IMR-90 (cell line): ENCODE data around the gene EXT2. TPM values are rescaled to one million over a fixed set of nuclear protein-coding genes. Genes with fewer than 3 reads are reported as not detected.
A peak's percentile ranks its signal among the peaks of the same experiment; 100 is the strongest.

Source experiments
- ATAC-seq: fragments of 200-7000 bp; cut with Tn5 transposase; 2 replicates; pipeline ENCODE4 v1.9.1; 2020; ENCODE audit warnings: low read depth, mild to moderate bottlenecking, moderate library complexity
- BruUV-seq: library from RNA; stranded (reverse); fragments of 400-500 nt; replicated peaks from 2 replicates; lab custom pipeline; 2021; lab: Mats Ljungman, UMichigan
- CTCF ChIA-PET: fragments of 300-600 bp; formaldehyde crosslinking; extraction: SDS; loops from one replicate; lab custom pipeline; 2021; ENCODE audit warnings: antibody characterized with exemption; lab: Yijun Ruan, JAX
- POLR2A ChIA-PET: fragments of 300-600 bp; sonication (Branson Sonifier 250); formaldehyde crosslinking; loops from one replicate; lab custom pipeline; 2022; ENCODE audit warnings: antibody characterized with exemption; ENCODE audit not compliant: unreplicated experiment; lab: Charles Lee
- DNase-seq: peaks from one replicate; pipeline ENCODE4 v3.0.0; 2013
- H2AFZ ChIP-seq: replicated peaks from 2 replicates; pipeline ENCODE3; 2013; ENCODE audit warnings: low read length, mild to moderate bottlenecking; ENCODE audit not compliant: poor library complexity
- H2AK5ac ChIP-seq: 2 replicates; pipeline ENCODE4 v1.6.1; 2013; ENCODE audit warnings: low read depth, low read length, inconsistent platforms
- H2AK9ac ChIP-seq: replicated peaks from 2 replicates; pipeline ENCODE3; 2013; ENCODE audit warnings: mild to moderate bottlenecking, low read depth, low read length, moderate library complexity; ENCODE audit not compliant: poor library complexity
- H2BK120ac ChIP-seq: 2 replicates; pipeline ENCODE4 v1.6.1; 2013; ENCODE audit warnings: low read depth, low read length, inconsistent platforms
- H2BK15ac ChIP-seq: 3 replicates; pipeline ENCODE4 v1.6.1; 2013; ENCODE audit warnings: low read depth, low read length, inconsistent platforms
- H2BK20ac ChIP-seq: 2 replicates; pipeline ENCODE4 v1.6.1; 2013; ENCODE audit warnings: low read depth, mild to moderate bottlenecking, inconsistent platforms, low read length, moderate library complexity
- H2BK5ac ChIP-seq: 2 replicates; pipeline ENCODE4 v1.6.1; 2013; ENCODE audit warnings: mild to moderate bottlenecking, low read depth, low read length, inconsistent platforms; ENCODE audit not compliant: poor library complexity, severe bottlenecking
- H3K14ac ChIP-seq: replicated peaks from 2 replicates; pipeline ENCODE4 v1.6.1; 2013; ENCODE audit warnings: low read depth, low read length, inconsistent platforms
- H3K18ac ChIP-seq: 2 replicates; pipeline ENCODE4 v1.6.1; 2013; ENCODE audit warnings: low read depth, low read length, control low read depth
- H3K23ac ChIP-seq: 2 replicates; pipeline ENCODE4 v1.6.1; 2013; ENCODE audit warnings: low read depth, low read length, inconsistent platforms
- H3K27ac ChIP-seq: 2 replicates; pipeline ENCODE4 v1.5.1; 2013; ENCODE audit warnings: mild to moderate bottlenecking, control low read depth, low read length; ENCODE audit not compliant: insufficient read depth
- H3K27me3 ChIP-seq: 2 replicates; pipeline ENCODE4 v1.6.1; 2013; ENCODE audit warnings: low read length; ENCODE audit not compliant: control insufficient read depth, insufficient read depth
- H3K36me3 ChIP-seq: 2 replicates; pipeline ENCODE4 v1.6.1; 2013; ENCODE audit warnings: low read length, mixed read lengths; ENCODE audit not compliant: control insufficient read depth, insufficient read depth
- H3K4ac ChIP-seq: 2 replicates; pipeline ENCODE4 v1.6.1; 2013; ENCODE audit warnings: low read depth, low read length, inconsistent platforms
- H3K4me1 ChIP-seq: 2 replicates; pipeline ENCODE4 v1.6.1; 2013; ENCODE audit warnings: low read length, mixed read lengths; ENCODE audit not compliant: control insufficient read depth, insufficient read depth
- H3K4me2 ChIP-seq: 2 replicates; pipeline ENCODE4 v1.6.1; 2013; ENCODE audit warnings: low read depth, mild to moderate bottlenecking, control low read depth, low read length, moderate library complexity
- H3K4me3 ChIP-seq: 2 replicates; pipeline ENCODE4 v1.5.1; 2013; ENCODE audit warnings: low read depth, mild to moderate bottlenecking, control low read depth, low read length, moderate library complexity; ENCODE audit not compliant: insufficient read depth
- H3K56ac ChIP-seq: 2 replicates; pipeline ENCODE4 v1.6.1; 2013; ENCODE audit warnings: low read length, inconsistent platforms; ENCODE audit not compliant: insufficient read depth; ENCODE audit errors: extremely low read depth
- H3K79me1 ChIP-seq, 2 experiments: 2 replicates each; pipeline ENCODE4 v1.6.1; 2013; ENCODE audit warnings: low read length in 2 of 2, inconsistent platforms in 1 of 2, low read depth in 1 of 2
- H3K9ac ChIP-seq: 2 replicates; pipeline ENCODE4 v1.6.1; 2013; ENCODE audit warnings: low read depth, low read length, control low read depth
- H3K9me1 ChIP-seq: 2 replicates; pipeline ENCODE4 v1.6.1; 2013; ENCODE audit warnings: low read length, inconsistent platforms; ENCODE audit not compliant: insufficient read depth
- H3K9me3 ChIP-seq: 2 replicates; pipeline ENCODE4 v1.6.1; 2013; ENCODE audit warnings: low read length; ENCODE audit not compliant: control insufficient read depth, insufficient read depth
- H4K20me1 ChIP-seq: 2 replicates; pipeline ENCODE4 v1.6.1; 2013; ENCODE audit warnings: low read length, inconsistent platforms; ENCODE audit not compliant: insufficient read depth
- H4K5ac ChIP-seq: 2 replicates; pipeline ENCODE4 v1.6.1; 2013; ENCODE audit warnings: mild to moderate bottlenecking, low read depth, low read length, control low read depth
- H4K8ac ChIP-seq, 2 experiments: 2 replicates each; pipeline ENCODE4 v1.6.1; 2013; ENCODE audit warnings: low read depth in 2 of 2, low read length in 2 of 2, control low read depth in 1 of 2, inconsistent platforms in 1 of 2
- H4K91ac ChIP-seq: 2 replicates; pipeline ENCODE4 v1.6.1; 2013; ENCODE audit warnings: low read depth, low read length, inconsistent platforms; ENCODE audit not compliant: insufficient read depth
- CEBPB ChIP-seq: IDR thresholded peaks from 2 replicates; pipeline ENCODE4 v1.6.1; 2012; ENCODE audit warnings: low read depth, low read length, improper control_type of control experiment
- ELK1 ChIP-seq: fragments of 150-350 bp; IDR thresholded peaks from 2 replicates; pipeline ENCODE4 v1.6.1; 2016; ENCODE audit warnings: low read depth, mild to moderate bottlenecking, low read length, moderate library complexity, borderline replicate concordance
- FOS ChIP-seq: fragments of 150-350 bp; IDR thresholded peaks from 2 replicates; pipeline ENCODE4 v1.6.1; 2016; ENCODE audit warnings: low read depth, low read length
- MAZ ChIP-seq: IDR thresholded peaks from 2 replicates; pipeline ENCODE4 v1.6.1; 2012; ENCODE audit warnings: low read depth, mild to moderate bottlenecking, low read length, improper control_type of control experiment, moderate library complexity, borderline replicate concordance
- MXI1 ChIP-seq: IDR thresholded peaks from 2 replicates; pipeline ENCODE4 v1.6.1; 2012; ENCODE audit warnings: low read depth, mild to moderate bottlenecking, low read length, moderate library complexity, borderline replicate concordance
- NFE2L2 ChIP-seq: fragments of 150-350 bp; IDR thresholded peaks from 2 replicates; pipeline ENCODE4 v1.6.1; 2016; ENCODE audit warnings: low read depth, mild to moderate bottlenecking, low read length
- RAD21 ChIP-seq: IDR thresholded peaks from 2 replicates; pipeline ENCODE4 v1.6.1; 2012; ENCODE audit warnings: low read length, improper control_type of control experiment
- RFX5 ChIP-seq: IDR thresholded peaks from 2 replicates; pipeline ENCODE4 v1.8.0; 2012; ENCODE audit warnings: low read depth, mild to moderate bottlenecking, low read length, moderate library complexity
- SMC3 ChIP-seq: fragments of 150-350 bp; IDR thresholded peaks from 2 replicates; pipeline ENCODE4 v1.6.1; 2016; ENCODE audit warnings: low read depth, mild to moderate bottlenecking, antibody characterized with exemption, low read length, moderate library complexity
- USF2 ChIP-seq: fragments of 150-350 bp; IDR thresholded peaks from 2 replicates; pipeline ENCODE4 v1.6.1; 2017; ENCODE audit warnings: mild to moderate bottlenecking, antibody characterized with exemption, low read length, low read depth
- WGBS, 2 experiments: methylation state at CpG; one replicate each; pipeline versions ENCODE4 v1.1.5 to v1.1.7; 2013; ENCODE audit warnings: missing lambda C conversion rate in 2 of 2; ENCODE audit not compliant: insufficient read length in 1 of 2; ENCODE audit errors: extremely low coverage in 2 of 2; 5-methylcytosine and 5-hydroxymethylcytosine counted together
- dilution Hi-C: fragments of 300-500 bp; cut with HindIII; formaldehyde crosslinking; loops from one replicate; pipeline ENCODE4 v1.14.3; 2018; ENCODE audit warnings: low sequenced_read_pairs; ENCODE audit not compliant: unreplicated experiment
- in situ Hi-C: fragments of 300-500 bp; cut with MboI; formaldehyde crosslinking; loops from 3 replicates; pipeline ENCODE4 v1.14.3; 2019; ENCODE audit warnings: low sequenced_read_pairs, inconsistent platforms, mixed read lengths
- intact Hi-C: fragments of 100-400 bp; cut with micrococcal nuclease; formaldehyde crosslinking; loops from 2 replicates; pipeline ENCODE4 v1.10.0; 2022
- polyA plus RNA-seq, 3 experiments: library from polyadenylated mRNA; depleted of rRNA; stranded (reverse); fragments of >200 nt; gene quantifications; 2 replicates each; pipeline ENCODE4 v1.2.3, GENCODE V29; 2012; ENCODE audit warnings: low replicate concordance in 1 of 3
- total RNA-seq: library from RNA; depleted of rRNA; stranded (reverse); fragments of >200 nt; gene quantifications from 2 replicates; pipeline ENCODE4 v1.2.3, GENCODE V29; 2012

EXT2 gene
- total and polyA plus RNA-seq, 2 of the 4 experiments (the other 2 are of a cell fraction) = 75.0 to 85.3 TPM

- Histone ChIP-seq H2AK9ac (no peak overlapping the region), H2AFZ (no peak overlapping the region), H2BK20ac (no peak overlapping the region), H2AK5ac (no peak overlapping the region), H4K91ac (no peak overlapping the region), H4K8ac (no peak overlapping the region), H3K4me1 (peaks cover 8% of the 10 kb centered on the region), H3K4ac (no peak overlapping the region), H3K27me3 (no peaks in the 10 kb centered on the region), H3K56ac (no peak overlapping the region), H3K79me1 (peaks cover 0 to 4% of the 10 kb centered on the region in 2 experiments; a peak in 2 of 4 replicates), H3K27ac (no peak overlapping the region), H3K23ac (no peak overlapping the region; the same call in 1 of the 2 replicates), H3K9me3 (no peaks in the 10 kb centered on the region), H3K14ac (no peak overlapping the region), H3K4me2 (no peak overlapping the region), H3K18ac (no peak overlapping the region), H3K9ac (no peak overlapping the region), H4K20me1 (no peaks in the 10 kb centered on the region; the same call in 1 of the 2 replicates), H2BK120ac (no peak overlapping the region), H2BK15ac (no peak overlapping the region), H3K36me3 (no peaks in the 10 kb centered on the region), H3K9me1 (peaks cover 8% of the 10 kb centered on the region), H3K4me3 (no peak overlapping the region), H2BK5ac (no peak overlapping the region), H4K5ac (no peak overlapping the region)
- ATAC-seq (no peak; the same call in 1 of the 2 replicates), DNase-seq (peak; percentile 15)
- CTCF ChIA-PET = interaction anchor here (0.6 to 2.8 kb wide), 8 partner anchors 8 to 468 kb away, joined by 3 to 12 read pairs (median 4); no protein-coding TSS in a partner anchor
- dilution Hi-C loops = no loop called here
- no peak for TF ChIP-seq FOS
- no peak for TF ChIP-seq ELK1
- no peak for TF ChIP-seq CEBPB
- no peak for TF ChIP-seq SMC3
- TF ChIP-seq RAD21 = no peak
- no peak for TF ChIP-seq RFX5
- TF ChIP-seq MXI1 = no peak
- no peak for TF ChIP-seq USF2
- TF ChIP-seq NFE2L2 = no peak
- no peak for TF ChIP-seq MAZ
- WGBS, 2 experiments = 50% methylated on average over 2 of the region's 4 CpGs; no CpG with 5 or more reads in 1 of the 2 experiments
- no TSS peak for BruUV-seq
- POLR2A ChIA-PET = no interaction called here
- intact Hi-C loops = loop anchor here (5.0 kb wide), 1 partner anchor 358 kb away; no protein-coding TSS in a partner anchor
- in situ Hi-C loops = no loop called here
Measured at GRCh38 chr11:44179173-44179572, 83.7 kb downstream of the EXT2 start.
